GM21515 (cell line): ENCODE results near the gene SLC29A4.

Experiments used
- ATAC-seq: cut with Tn5 transposase; IDR thresholded peaks from one replicate; pipeline ENCODE4 v1.9.1; 2021; ENCODE audit not compliant: unreplicated experiment

The SLC29A4 gene

GRCh38 chr7:5350600-5351385 lies 68.0 kb downstream of the SLC29A4 start:
- ATAC-seq = no peak

GRCh38 chr7:5351507-5352265 lies 68.9 kb downstream of the SLC29A4 start:
- ATAC-seq = no peak

- no peak for ATAC-seq
Measured at GRCh38 chr7:5352440-5353010, 69.8 kb downstream of the SLC29A4 start.

DNA sequence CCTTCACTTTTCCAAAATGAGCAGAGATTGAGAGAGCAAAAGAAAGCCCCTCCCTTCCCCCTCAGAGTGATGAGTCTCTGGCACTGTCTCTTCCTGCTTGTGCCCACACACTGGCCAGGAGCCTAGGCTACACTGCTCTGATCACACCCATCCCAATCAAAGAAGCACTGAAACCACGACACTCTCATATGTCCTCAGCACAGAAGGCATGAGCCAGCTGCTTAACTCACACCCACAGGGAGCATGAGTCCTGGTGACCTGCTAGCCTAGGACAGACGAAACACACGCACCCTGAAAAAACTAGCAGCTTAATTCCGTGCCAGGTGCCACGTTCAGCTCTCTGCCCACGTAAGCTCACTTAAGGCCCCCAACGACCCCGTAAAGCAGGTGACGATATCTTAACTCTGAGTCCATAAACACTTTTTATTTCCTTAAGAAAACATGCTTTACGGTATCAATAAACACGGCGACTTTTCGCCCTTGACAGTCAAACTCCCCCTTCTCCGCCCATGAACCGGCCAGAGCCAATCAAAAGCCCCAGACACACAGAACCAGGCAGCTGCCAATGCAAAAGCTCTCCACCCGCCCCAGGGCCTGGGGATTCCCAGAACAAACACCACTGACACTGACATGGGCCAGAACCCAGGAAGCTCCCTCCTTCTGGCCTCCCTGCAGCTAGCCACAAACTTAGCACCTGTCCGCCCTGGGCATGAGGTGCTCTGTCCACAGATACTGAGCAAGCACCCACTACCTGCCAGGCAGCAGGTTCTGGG lies 71.9 kb downstream of the SLC29A4 start:
- ATAC-seq = no peak
